Loucy (cell line): ENCODE results near the gene GNA15.

Experiments
- H2AFZ ChIP-seq: fragments of 200-600 bp; sonication (generic); 2 replicates; pipeline ENCODE4 v1.6.0; 2016; ENCODE audit warnings: antibody characterized with exemption, mild to moderate bottlenecking, low read length, moderate library complexity
- H3F3A ChIP-seq: fragments of 200-600 bp; 2 replicates; pipeline ENCODE4 v1.6.0; 2016; ENCODE audit warnings: antibody characterized with exemption, low read depth, mild to moderate bottlenecking
- H3K27me3 ChIP-seq: fragments of 200-600 bp; sonication (generic); 2 replicates; pipeline ENCODE4 v1.6.1; 2014; ENCODE audit warnings: low read length, mild to moderate bottlenecking; ENCODE audit not compliant: insufficient read depth, poor library complexity, severe bottlenecking
- H3K36me3 ChIP-seq: fragments of 200-600 bp; sonication (generic); 2 replicates; pipeline ENCODE4 v1.6.1; 2016; ENCODE audit warnings: low read length; ENCODE audit not compliant: insufficient read depth
- H3K4me1 ChIP-seq: fragments of 200-600 bp; sonication (generic); 2 replicates; pipeline ENCODE4 v1.5.1; 2014; ENCODE audit warnings: low read length, mild to moderate bottlenecking; ENCODE audit not compliant: insufficient read depth, poor library complexity, severe bottlenecking
- H3K4me2 ChIP-seq: fragments of 200-600 bp; sonication (generic); 2 replicates; pipeline ENCODE4 v1.6.0; 2014; ENCODE audit warnings: antibody characterized with exemption, low read length, low read depth, mild to moderate bottlenecking; ENCODE audit not compliant: poor library complexity, severe bottlenecking
- H3K4me3 ChIP-seq: fragments of 200-600 bp; sonication (generic); 2 replicates; pipeline ENCODE4 v1.5.1; 2014; ENCODE audit warnings: low read length, mild to moderate bottlenecking, mixed read lengths; ENCODE audit not compliant: poor library complexity, severe bottlenecking
- H3K79me2 ChIP-seq: fragments of 200-600 bp; sonication (generic); 2 replicates; pipeline ENCODE4 v1.6.1; 2014; ENCODE audit warnings: low read length; ENCODE audit not compliant: insufficient read depth
- H3K9ac ChIP-seq: fragments of 200-600 bp; sonication (generic); 2 replicates; pipeline ENCODE4 v1.6.0; 2014; ENCODE audit warnings: mild to moderate bottlenecking, low read depth, low read length, moderate library complexity; ENCODE audit not compliant: poor library complexity, severe bottlenecking
- H3K9me2 ChIP-seq: fragments of 200-600 bp; sonication (generic); replicated peaks from 2 replicates; pipeline ENCODE4 v1.6.1; 2016; ENCODE audit warnings: low read depth, low read length, mixed read lengths
- H3K9me3 ChIP-seq: fragments of 200-600 bp; sonication (generic); 2 replicates; pipeline ENCODE4 v1.6.1; 2014; ENCODE audit warnings: mild to moderate bottlenecking, antibody characterized with exemption, low read length, low read depth; ENCODE audit not compliant: insufficient read depth
- H4K20me1 ChIP-seq: fragments of 200-600 bp; sonication (generic); 2 replicates; pipeline ENCODE4 v1.6.0; 2014; ENCODE audit warnings: antibody characterized with exemption, low read length, mild to moderate bottlenecking; ENCODE audit not compliant: insufficient read depth, poor library complexity, severe bottlenecking
- EZH2phosphoT487 ChIP-seq: fragments of 200-600 bp; IDR thresholded peaks from 2 replicates; pipeline ENCODE4 v1.6.1; 2018; ENCODE audit warnings: antibody characterized with exemption, mild to moderate bottlenecking, moderate library complexity, borderline replicate concordance
- TF ChIP-seq, protein P1 (sequence below): fragments of 200-600 bp; sonication (generic); conservative IDR thresholded peaks from 2 replicates; pipeline ENCODE4 v1.5.1; 2014; ENCODE audit warnings: mild to moderate bottlenecking, antibody characterized with exemption, low read length

The GNA15 gene

GRCh38 chr19:3193256-3194105, 57.6 kb downstream of the GNA15 start:
- Histone ChIP-seq H2AFZ (no peak overlapping the region), H3K4me3 (no peak overlapping the region), H3K4me1 (peaks cover 6% of the 10 kb centered on the region), H3F3A (no peaks in the 10 kb centered on the region), H3K4me2 (no peak overlapping the region), H3K79me2 (peaks cover 33% of the 10 kb centered on the region), H3K27me3 (no peaks in the 10 kb centered on the region), H4K20me1 (peaks cover 5% of the 10 kb centered on the region), H3K9ac (no peak overlapping the region), H3K9me2 (no peaks in the 10 kb centered on the region), H3K9me3 (no peaks in the 10 kb centered on the region), H3K36me3 (peaks cover 3% of the 10 kb centered on the region; the same call in 1 of the 2 replicates)
- TF ChIP-seq, protein P1, sequence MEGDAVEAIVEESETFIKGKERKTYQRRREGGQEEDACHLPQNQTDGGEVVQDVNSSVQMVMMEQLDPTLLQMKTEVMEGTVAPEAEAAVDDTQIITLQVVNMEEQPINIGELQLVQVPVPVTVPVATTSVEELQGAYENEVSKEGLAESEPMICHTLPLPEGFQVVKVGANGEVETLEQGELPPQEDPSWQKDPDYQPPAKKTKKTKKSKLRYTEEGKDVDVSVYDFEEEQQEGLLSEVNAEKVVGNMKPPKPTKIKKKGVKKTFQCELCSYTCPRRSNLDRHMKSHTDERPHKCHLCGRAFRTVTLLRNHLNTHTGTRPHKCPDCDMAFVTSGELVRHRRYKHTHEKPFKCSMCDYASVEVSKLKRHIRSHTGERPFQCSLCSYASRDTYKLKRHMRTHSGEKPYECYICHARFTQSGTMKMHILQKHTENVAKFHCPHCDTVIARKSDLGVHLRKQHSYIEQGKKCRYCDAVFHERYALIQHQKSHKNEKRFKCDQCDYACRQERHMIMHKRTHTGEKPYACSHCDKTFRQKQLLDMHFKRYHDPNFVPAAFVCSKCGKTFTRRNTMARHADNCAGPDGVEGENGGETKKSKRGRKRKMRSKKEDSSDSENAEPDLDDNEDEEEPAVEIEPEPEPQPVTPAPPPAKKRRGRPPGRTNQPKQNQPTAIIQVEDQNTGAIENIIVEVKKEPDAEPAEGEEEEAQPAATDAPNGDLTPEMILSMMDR, result no peak
- TF ChIP-seq EZH2phosphoT487, result no peak

DNA sequence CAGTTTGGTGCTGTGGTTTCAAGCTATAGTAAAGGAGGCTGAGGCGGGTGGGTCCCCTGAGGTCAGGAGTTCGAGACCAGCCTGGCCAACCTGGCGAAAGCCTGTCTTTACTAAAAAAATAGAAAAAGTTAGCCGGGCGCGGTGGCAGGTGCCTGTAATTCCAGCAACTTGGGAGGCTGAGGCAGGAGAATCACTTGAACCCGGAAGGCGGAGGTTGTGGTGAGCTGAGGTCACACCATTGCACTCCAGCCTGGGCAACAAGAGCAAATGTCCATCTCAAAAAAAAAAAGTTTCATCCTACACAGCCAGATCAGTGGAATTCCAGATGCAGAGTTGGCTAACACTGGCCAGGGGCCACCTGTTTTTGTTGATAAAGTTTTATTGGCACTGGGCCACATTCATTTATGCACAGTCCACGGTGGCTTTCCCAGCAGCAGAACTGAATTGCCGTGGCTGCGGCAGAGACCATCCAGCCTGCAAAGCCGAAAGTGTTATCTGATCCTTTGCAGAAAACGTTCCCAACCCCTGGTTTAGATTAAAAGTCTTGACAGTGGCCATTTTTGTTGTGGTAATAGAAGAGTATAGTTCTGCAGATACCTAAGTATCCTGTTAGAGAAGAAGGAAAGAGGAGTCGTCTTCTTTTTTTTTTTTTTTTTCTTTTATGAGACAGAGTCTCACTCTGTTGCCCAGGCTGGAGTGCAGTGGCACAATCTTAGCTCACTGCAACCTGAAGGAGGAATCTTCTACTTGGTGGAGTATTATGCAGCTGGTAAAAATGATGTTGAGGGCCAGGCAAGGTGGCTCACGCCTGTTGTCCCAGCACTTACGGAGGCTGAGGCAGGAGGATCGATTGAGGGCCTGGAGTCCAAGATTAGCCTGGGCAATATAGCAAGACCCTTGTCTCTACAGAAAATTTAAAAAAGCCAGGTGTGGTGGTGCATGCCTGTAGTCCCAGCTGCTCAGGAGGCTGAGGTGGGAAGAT, 58.6 kb downstream of the GNA15 start:
- Histone ChIP-seq H4K20me1 (peaks cover 4% of the 10 kb centered on the region), H3K9ac (no peak overlapping the region), H3F3A (no peaks in the 10 kb centered on the region), H3K4me1 (no peaks in the 10 kb centered on the region), H3K4me3 (no peak overlapping the region), H3K9me3 (no peaks in the 10 kb centered on the region), H2AFZ (no peak overlapping the region), H3K36me3 (peaks cover 3% of the 10 kb centered on the region; the same call in 1 of the 2 replicates), H3K4me2 (no peak overlapping the region), H3K9me2 (no peaks in the 10 kb centered on the region), H3K79me2 (peaks cover 24% of the 10 kb centered on the region; the same call in 1 of the 2 replicates), H3K27me3 (no peaks in the 10 kb centered on the region)
- TF ChIP-seq EZH2phosphoT487, result no peak
- TF ChIP-seq, protein P1, result no peak

GRCh38 chr19:3196064-3196932, 60.5 kb downstream of the GNA15 start:
- Histone ChIP-seq H3K4me1 (no peaks in the 10 kb centered on the region), H2AFZ (no peak overlapping the region), H3K9ac (no peak overlapping the region), H3K36me3 (peaks cover 3% of the 10 kb centered on the region; the same call in 1 of the 2 replicates), H3K9me2 (no peaks in the 10 kb centered on the region), H3K9me3 (no peaks in the 10 kb centered on the region), H3K79me2 (peaks cover 5% of the 10 kb centered on the region; the same call in 1 of the 2 replicates), H4K20me1 (no peaks in the 10 kb centered on the region), H3K4me2 (no peak overlapping the region), H3F3A (no peaks in the 10 kb centered on the region), H3K27me3 (no peaks in the 10 kb centered on the region), H3K4me3 (no peak overlapping the region)
- TF ChIP-seq, protein P1, result no peak
- no peak for TF ChIP-seq EZH2phosphoT487
